ENCODE measurements around the gene ERCC6. TPM values are rescaled to one million over a fixed set of nuclear protein-coding genes. Genes with fewer than 3 reads are reported as not detected.

Gene ERCC6
- total RNA-seq, 1 experiment from 2014 or later, result 36.7 TPM

DNA sequence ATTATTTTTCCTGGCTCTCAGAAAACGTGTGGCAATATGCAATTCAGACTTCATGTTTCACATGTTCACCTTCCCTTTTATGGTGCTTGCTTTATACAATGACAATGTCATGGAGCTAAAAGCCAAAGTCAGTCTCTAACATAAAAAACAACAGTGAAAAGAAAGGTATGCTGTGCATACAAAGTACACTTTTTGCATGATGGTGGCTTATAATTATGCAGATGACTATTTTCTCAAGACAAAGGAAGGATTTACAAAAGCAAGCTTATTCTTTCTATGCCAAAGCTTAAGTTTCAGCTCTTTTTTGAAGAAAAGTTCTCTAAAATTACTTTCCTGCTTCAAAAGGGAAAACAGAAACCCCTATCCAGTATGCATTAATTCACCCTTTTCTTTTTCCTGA lies 15.6 kb downstream of the ERCC6 start:
- Histone ChIP-seq H3K9ac (ENCODE audit: low read length) (no peak overlapping the region), H3F3A (ENCODE audit: low read length, unreplicated experiment) (no peaks in the 10 kb centered on the region), H3K4me1 (ENCODE audit: insufficient read depth, low read length) (no peaks in the 10 kb centered on the region), H3K9me2 (replicated peaks; ENCODE audit: low read length) (no peaks in the 10 kb centered on the region), H3K4me3 (ENCODE audit: low read length) (no peak overlapping the region), H3K27ac (ENCODE audit: low read length) (no peak overlapping the region), H3K79me2 (ENCODE audit: low read length) (peaks cover 6% of the 10 kb centered on the region), H4K20me1 (ENCODE audit: low read length) (peaks cover 6% of the 10 kb centered on the region), H2AFZ (ENCODE audit: low read length) (no peak overlapping the region), H3K9me3 (ENCODE audit: low read length) (no peaks in the 10 kb centered on the region), H3K4me2 (ENCODE audit: low read length) (no peak overlapping the region), H3K27me3 (ENCODE audit: low read length) (no peaks in the 10 kb centered on the region), H3K36me3 (ENCODE audit: low read depth, low read length) (peaks cover 75% of the 10 kb centered on the region)
- ATAC-seq (no peak), DNase-seq (no peak)
- TF ChIP-seq EZH2phosphoT487 (IDR thresholded peaks at IDR 0.05; ENCODE audit: borderline replicate concordance, low read length) (no peak), CTCF (conservative IDR thresholded peaks at IDR 0.05; ENCODE audit: low read depth, low read length) (no peak), EZH2 (IDR thresholded peaks at IDR 0.05; ENCODE audit: low read length, unreplicated experiment) (no peak)
- POLR2A ChIA-PET (ENCODE audit: unreplicated experiment), result no interaction called here
- no TSS peak for BruUV-seq (replicated peaks)
- intact Hi-C loops (cut with micrococcal nuclease), result no loop called here
- CTCF ChIA-PET, result interaction anchor here (0.6 kb wide), 1 partner anchor 140 kb away, joined by 3 read pairs; no protein-coding TSS in a partner anchor

DNA sequence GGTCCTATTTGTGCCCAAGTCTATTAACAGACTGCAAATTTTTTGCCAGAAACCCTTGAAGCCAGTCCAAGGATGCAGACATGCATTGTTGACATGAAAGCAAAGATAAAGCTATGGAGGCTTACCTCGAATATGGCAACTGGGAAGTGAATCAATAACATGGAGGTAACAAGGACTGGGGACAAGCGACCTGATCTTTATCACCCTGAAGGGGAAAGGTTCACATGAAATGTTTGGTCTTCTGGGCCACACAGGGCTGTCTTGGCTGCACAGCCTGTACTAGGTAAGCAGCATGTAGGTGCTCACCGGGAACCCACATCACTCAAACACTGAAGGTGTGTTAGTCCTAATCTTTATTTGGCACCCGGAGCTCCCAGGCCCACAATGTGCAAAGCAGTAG lies 17.9 kb downstream of the ERCC6 start:
- intact Hi-C loops (cut with micrococcal nuclease), result no loop called here
- Histone ChIP-seq H3K4me2 (ENCODE audit: low read length) (no peak overlapping the region), H3K4me1 (ENCODE audit: insufficient read depth, low read length) (no peaks in the 10 kb centered on the region), H3K4me3 (ENCODE audit: low read length) (no peak overlapping the region), H3K9ac (ENCODE audit: low read length) (no peak overlapping the region), H3K36me3 (ENCODE audit: low read depth, low read length) (peaks cover 75% of the 10 kb centered on the region), H3K9me2 (replicated peaks; ENCODE audit: low read length) (no peaks in the 10 kb centered on the region), H3K9me3 (ENCODE audit: low read length) (no peaks in the 10 kb centered on the region), H3K79me2 (ENCODE audit: low read length) (peaks cover 17% of the 10 kb centered on the region), H3K27ac (ENCODE audit: low read length) (no peak overlapping the region), H2AFZ (ENCODE audit: low read length) (no peak overlapping the region), H3F3A (ENCODE audit: low read length, unreplicated experiment) (no peaks in the 10 kb centered on the region), H3K27me3 (ENCODE audit: low read length) (no peaks in the 10 kb centered on the region), H4K20me1 (ENCODE audit: low read length) (peaks cover 11% of the 10 kb centered on the region)
- POLR2A ChIA-PET (ENCODE audit: unreplicated experiment), result no interaction called here
- CTCF ChIA-PET, result no interaction called here
- DNase-seq, result no peak
- TF ChIP-seq EZH2phosphoT487 (IDR thresholded peaks at IDR 0.05; ENCODE audit: borderline replicate concordance, low read length) (no peak), EZH2 (IDR thresholded peaks at IDR 0.05; ENCODE audit: low read length, unreplicated experiment) (no peak), CTCF (conservative IDR thresholded peaks at IDR 0.05; ENCODE audit: low read depth, low read length) (no peak)
- no peak for ATAC-seq
- no TSS peak for BruUV-seq (replicated peaks)

GRCh38 chr10:49520122-49520775 lies 18.7 kb downstream of the ERCC6 start:
- Histone ChIP-seq H2AFZ (ENCODE audit: low read length) (no peak overlapping the region), H3K4me2 (ENCODE audit: low read length) (no peak overlapping the region), H3F3A (ENCODE audit: low read length, unreplicated experiment) (no peaks in the 10 kb centered on the region), H3K27ac (ENCODE audit: low read length) (no peak overlapping the region), H3K9me2 (replicated peaks; ENCODE audit: low read length) (no peaks in the 10 kb centered on the region), H3K4me3 (ENCODE audit: low read length) (no peak overlapping the region), H3K27me3 (ENCODE audit: low read length) (no peaks in the 10 kb centered on the region), H3K4me1 (ENCODE audit: insufficient read depth, low read length) (no peaks in the 10 kb centered on the region), H3K36me3 (ENCODE audit: low read depth, low read length) (peaks cover 77% of the 10 kb centered on the region), H3K9ac (ENCODE audit: low read length) (no peak overlapping the region), H4K20me1 (ENCODE audit: low read length) (peaks cover 11% of the 10 kb centered on the region), H3K79me2 (ENCODE audit: low read length) (peaks cover 17% of the 10 kb centered on the region), H3K9me3 (ENCODE audit: low read length) (no peaks in the 10 kb centered on the region)
- DNase-seq, result no peak
- no peak for ATAC-seq
- no TSS peak for BruUV-seq (replicated peaks)
- POLR2A ChIA-PET (ENCODE audit: unreplicated experiment), result no interaction called here
- CTCF ChIA-PET, result interaction anchor here (0.5 to 2.0 kb wide), 2 partner anchors 9 to 112 kb away, joined by 3 to 34 read pairs; no protein-coding TSS in a partner anchor
- TF ChIP-seq EZH2 (IDR thresholded peaks at IDR 0.05; ENCODE audit: low read length, unreplicated experiment), result no peak
- TF ChIP-seq EZH2phosphoT487 (IDR thresholded peaks at IDR 0.05; ENCODE audit: borderline replicate concordance, low read length), result no peak
- TF ChIP-seq CTCF (conservative IDR thresholded peaks at IDR 0.05; ENCODE audit: low read depth, low read length), result no peak
- intact Hi-C loops (cut with micrococcal nuclease), result no loop called here

Measured in PC-3 (cell line).